ENCODE results near the gene SFN. TPM values are rescaled to one million over a fixed set of nuclear protein-coding genes. Genes with fewer than 3 reads are reported as not detected.
A peak's percentile ranks its signal among the peaks of the same experiment; 100 is the strongest.

SFN gene
- total RNA-seq, 1 donor from 2014 or later, result 0.36 TPM

GRCh38 chr1:26828411-26828991 lies 34.4 kb upstream of the SFN start:
- no peaks in the 10 kb centered on the region for H3K9me3 Mint-ChIP-seq (ENCODE audit: low read depth)
- DNase-seq (ENCODE audit: low spot score, unreplicated experiment), result no peak
- peak overlapping the region; percentile 76 for H3K4me3 Mint-ChIP-seq (ENCODE audit: low read depth)
- H3K27ac Mint-ChIP-seq, result no peak overlapping the region
- H3K27me3 Mint-ChIP-seq, result no peaks in the 10 kb centered on the region
- peaks cover 39% of the 10 kb centered on the region for H3K4me1 Mint-ChIP-seq (ENCODE audit: low read depth)
- TF ChIP-seq, protein P1, sequence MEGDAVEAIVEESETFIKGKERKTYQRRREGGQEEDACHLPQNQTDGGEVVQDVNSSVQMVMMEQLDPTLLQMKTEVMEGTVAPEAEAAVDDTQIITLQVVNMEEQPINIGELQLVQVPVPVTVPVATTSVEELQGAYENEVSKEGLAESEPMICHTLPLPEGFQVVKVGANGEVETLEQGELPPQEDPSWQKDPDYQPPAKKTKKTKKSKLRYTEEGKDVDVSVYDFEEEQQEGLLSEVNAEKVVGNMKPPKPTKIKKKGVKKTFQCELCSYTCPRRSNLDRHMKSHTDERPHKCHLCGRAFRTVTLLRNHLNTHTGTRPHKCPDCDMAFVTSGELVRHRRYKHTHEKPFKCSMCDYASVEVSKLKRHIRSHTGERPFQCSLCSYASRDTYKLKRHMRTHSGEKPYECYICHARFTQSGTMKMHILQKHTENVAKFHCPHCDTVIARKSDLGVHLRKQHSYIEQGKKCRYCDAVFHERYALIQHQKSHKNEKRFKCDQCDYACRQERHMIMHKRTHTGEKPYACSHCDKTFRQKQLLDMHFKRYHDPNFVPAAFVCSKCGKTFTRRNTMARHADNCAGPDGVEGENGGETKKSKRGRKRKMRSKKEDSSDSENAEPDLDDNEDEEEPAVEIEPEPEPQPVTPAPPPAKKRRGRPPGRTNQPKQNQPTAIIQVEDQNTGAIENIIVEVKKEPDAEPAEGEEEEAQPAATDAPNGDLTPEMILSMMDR (IDR thresholded peaks at IDR 0.05; ENCODE audit: unreplicated experiment), result no peak
- peaks cover 5% of the 10 kb centered on the region for H3K36me3 Mint-ChIP-seq (ENCODE audit: insufficient read depth)

- no peak overlapping the region for H3K27ac Mint-ChIP-seq
- DNase-seq (ENCODE audit: low spot score, unreplicated experiment), result no peak
- H3K36me3 Mint-ChIP-seq (ENCODE audit: insufficient read depth), result peaks cover 8% of the 10 kb centered on the region
- H3K4me1 Mint-ChIP-seq (ENCODE audit: low read depth), result peaks cover 39% of the 10 kb centered on the region
- H3K9me3 Mint-ChIP-seq (ENCODE audit: low read depth), result no peaks in the 10 kb centered on the region
- TF ChIP-seq, protein P1 (IDR thresholded peaks at IDR 0.05; ENCODE audit: unreplicated experiment), result no peak
- peak overlapping the region; percentile 6 for H3K4me3 Mint-ChIP-seq (ENCODE audit: low read depth)
- no peaks in the 10 kb centered on the region for H3K27me3 Mint-ChIP-seq
These were observed 33.6 kb upstream of the SFN start for GRCh38 chr1:26829184-26829911.

DNA sequence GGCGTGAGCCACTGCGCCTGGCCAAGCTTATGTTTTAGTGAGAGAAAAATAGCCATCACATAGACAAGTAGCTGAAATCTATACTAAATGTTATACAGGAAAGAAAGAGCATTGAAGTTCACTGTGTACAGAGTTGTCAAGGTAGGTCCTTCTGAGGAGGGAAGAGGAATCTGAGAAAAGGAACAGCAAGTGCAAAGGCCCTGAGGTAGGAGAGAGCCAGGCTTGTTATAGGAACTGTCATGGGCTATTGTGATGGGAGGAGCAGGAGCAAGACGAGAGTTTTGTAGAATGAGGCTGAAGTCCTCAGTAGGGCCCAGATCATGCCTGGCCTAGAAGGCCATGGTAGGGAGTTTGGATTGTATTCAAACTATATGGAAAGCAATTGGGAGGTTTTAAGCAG lies 31.9 kb upstream of the SFN start:
- Mint-ChIP-seq H3K4me1 (ENCODE audit: low read depth) (peaks cover 27% of the 10 kb centered on the region), H3K9me3 (ENCODE audit: low read depth) (no peaks in the 10 kb centered on the region), H3K27me3 (no peaks in the 10 kb centered on the region), H3K36me3 (ENCODE audit: insufficient read depth) (peaks cover 15% of the 10 kb centered on the region), H3K27ac (no peak overlapping the region), H3K4me3 (ENCODE audit: low read depth) (no peak overlapping the region)
- TF ChIP-seq, protein P1 (IDR thresholded peaks at IDR 0.05; ENCODE audit: unreplicated experiment), result no peak
- DNase-seq (ENCODE audit: low spot score, unreplicated experiment), result no peak

GRCh38 chr1:26831546-26832248 lies 31.3 kb upstream of the SFN start:
- Mint-ChIP-seq H3K27me3 (no peaks in the 10 kb centered on the region), H3K9me3 (ENCODE audit: low read depth) (no peaks in the 10 kb centered on the region), H3K4me1 (ENCODE audit: low read depth) (peaks cover 25% of the 10 kb centered on the region), H3K36me3 (ENCODE audit: insufficient read depth) (peaks cover 18% of the 10 kb centered on the region), H3K4me3 (ENCODE audit: low read depth) (no peak overlapping the region), H3K27ac (peak overlapping the region; percentile 54)
- TF ChIP-seq, protein P1 (IDR thresholded peaks at IDR 0.05; ENCODE audit: unreplicated experiment), result no peak
- DNase-seq (ENCODE audit: low spot score, unreplicated experiment), result no peak

- Mint-ChIP-seq H3K4me1 (ENCODE audit: low read depth) (peaks cover 23% of the 10 kb centered on the region), H3K4me3 (ENCODE audit: low read depth) (no peak overlapping the region), H3K27me3 (no peaks in the 10 kb centered on the region), H3K27ac (no peak overlapping the region), H3K36me3 (ENCODE audit: insufficient read depth) (peaks cover 18% of the 10 kb centered on the region), H3K9me3 (ENCODE audit: low read depth) (no peaks in the 10 kb centered on the region)
- TF ChIP-seq, protein P1 (IDR thresholded peaks at IDR 0.05; ENCODE audit: unreplicated experiment), result no peak
- no peak for DNase-seq (ENCODE audit: low spot score, unreplicated experiment)
These were observed 30.5 kb upstream of the SFN start for GRCh38 chr1:26832249-26832960.

Measured in progenitor cell of endocrine pancreas (in vitro differentiated cells).